ENCODE results near the gene INSM2.

Gene INSM2

GRCh38 chr14:35533357-35534207, at the start of gene INSM2:
TSS of gene INSM2 (plus strand) at chr14:35534164. CDS start at chr14:35534253, 89 bp downstream.
- DNase-seq, result peak; percentile 83

GRCh38 chr14:35492569-35493014, 41.4 kb upstream of the INSM2 start:
- DNase-seq, result no peak

GRCh38 chr14:35495278-35495677, 38.7 kb upstream of the INSM2 start:
- no peak for DNase-seq

- DNase-seq, result no peak
These were observed 34.8 kb upstream of the INSM2 start for GRCh38 chr14:35499180-35499579.

GRCh38 chr14:35503646-35504045, 30.3 kb upstream of the INSM2 start:
- no peak for DNase-seq

- no peak for DNase-seq
These were observed 29.7 kb upstream of the INSM2 start for GRCh38 chr14:35504260-35504659.

- no peak for DNase-seq
These were observed 27.5 kb upstream of the INSM2 start for GRCh38 chr14:35506461-35506860.

- DNase-seq, result no peak
These were observed 27.0 kb upstream of the INSM2 start for GRCh38 chr14:35506927-35507326.

- no peak for DNase-seq
These were observed 24.1 kb upstream of the INSM2 start for GRCh38 chr14:35509846-35510245.

GRCh38 chr14:35512765-35513164, 21.2 kb upstream of the INSM2 start:
- no peak for DNase-seq

GRCh38 chr14:35515916-35516315, 18.0 kb upstream of the INSM2 start:
- no peak for DNase-seq

- DNase-seq, result no peak
These were observed 14.0 kb upstream of the INSM2 start for GRCh38 chr14:35519986-35520385.

GRCh38 chr14:35525695-35526094, 8.3 kb upstream of the INSM2 start:
- DNase-seq, result no peak

- no peak for DNase-seq
These were observed 7.0 kb upstream of the INSM2 start for GRCh38 chr14:35526962-35527361.

- DNase-seq, result no peak
These were observed 1.8 kb upstream of the INSM2 start for GRCh38 chr14:35531960-35532747.

GRCh38 chr14:35532783-35533356, 1.1 kb upstream of the INSM2 start:
- DNase-seq, result no peak

- no peak for DNase-seq
These were observed 376 bp downstream of the INSM2 start for GRCh38 chr14:35534208-35534872.

GRCh38 chr14:35534873-35535482, 1.0 kb downstream of the INSM2 start:
- no peak for DNase-seq

GRCh38 chr14:35535483-35536112, 1.6 kb downstream of the INSM2 start:
- no peak for DNase-seq

- no peak for DNase-seq
These were observed 6.0 kb downstream of the INSM2 start for GRCh38 chr14:35539969-35540368.

- no peak for DNase-seq
These were observed 9.0 kb downstream of the INSM2 start for GRCh38 chr14:35543006-35543405.

- DNase-seq, result no peak
These were observed 15.6 kb downstream of the INSM2 start for GRCh38 chr14:35549551-35549950.
